Ishikawa (cell line): ENCODE results near the gene COL4A5.

Experiments
- CEBPB ChIP-seq: IDR thresholded peaks from 2 replicates; pipeline ENCODE4 v1.6.1; 2012
- CREB1 ChIP-seq: IDR thresholded peaks from 2 replicates; pipeline ENCODE4 v1.6.1; 2012; ENCODE audit warnings: low read depth
- EGR1 ChIP-seq: IDR thresholded peaks from 2 replicates; pipeline ENCODE4 v1.6.1; 2012
- EP300 ChIP-seq: IDR thresholded peaks from 2 replicates; pipeline ENCODE4 v1.6.1; 2012; ENCODE audit warnings: borderline replicate concordance
- FOXM1 ChIP-seq: IDR thresholded peaks from 2 replicates; pipeline ENCODE4 v1.6.1; 2012; ENCODE audit warnings: low read depth, borderline replicate concordance
- NFIC ChIP-seq: IDR thresholded peaks from 2 replicates; pipeline ENCODE4 v1.6.1; 2012
- RAD21 ChIP-seq: IDR thresholded peaks from 2 replicates; pipeline ENCODE4 v1.6.1; 2012; ENCODE audit warnings: low read depth
- TAF1 ChIP-seq: IDR thresholded peaks from 2 replicates; pipeline ENCODE4 v1.6.1; 2012; ENCODE audit warnings: low read depth, mild to moderate bottlenecking
- TCF12 ChIP-seq: IDR thresholded peaks from 2 replicates; pipeline ENCODE4 v1.6.1; 2012; ENCODE audit warnings: low read depth
- TEAD4 ChIP-seq: IDR thresholded peaks from 2 replicates; pipeline ENCODE4 v1.6.1; 2012
- YY1 ChIP-seq: IDR thresholded peaks from 2 replicates; pipeline ENCODE4 v1.6.1; 2012; ENCODE audit warnings: low read depth
- ZBTB7A ChIP-seq: IDR thresholded peaks from 2 replicates; pipeline ENCODE4 v1.6.1; 2012; ENCODE audit warnings: low read depth
- TF ChIP-seq, protein P1 (sequence below): IDR thresholded peaks from 2 replicates; pipeline ENCODE4 v1.6.1; 2012
- TF ChIP-seq, protein P2 (sequence below): IDR thresholded peaks from 2 replicates; pipeline ENCODE4 v1.6.1; 2012
- TF ChIP-seq, protein P3 (sequence below): IDR thresholded peaks from 2 replicates; pipeline ENCODE4 v1.6.1; 2012; ENCODE audit warnings: low read depth, mild to moderate bottlenecking

COL4A5 gene

DNA sequence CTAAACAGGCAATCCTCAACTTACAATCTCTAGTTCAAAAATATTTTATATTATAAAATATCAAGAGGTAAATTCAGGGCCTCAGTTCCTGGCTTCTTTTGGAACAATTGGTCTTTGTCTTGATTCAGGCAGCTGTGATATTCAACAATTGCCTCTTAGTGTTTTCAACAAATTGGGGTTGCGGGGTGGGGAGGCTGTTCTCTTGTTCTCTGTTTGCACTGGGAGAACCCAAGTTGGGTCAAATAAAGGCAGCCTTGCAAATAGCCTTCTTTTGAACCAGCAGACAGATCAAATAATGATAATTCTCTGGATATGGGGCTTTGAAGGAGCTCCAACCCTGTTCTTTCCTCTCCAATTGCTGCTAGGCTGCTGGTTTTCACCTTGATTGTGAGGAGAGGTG, 142.5 kb downstream of the COL4A5 start:
- TF ChIP-seq, protein P1, sequence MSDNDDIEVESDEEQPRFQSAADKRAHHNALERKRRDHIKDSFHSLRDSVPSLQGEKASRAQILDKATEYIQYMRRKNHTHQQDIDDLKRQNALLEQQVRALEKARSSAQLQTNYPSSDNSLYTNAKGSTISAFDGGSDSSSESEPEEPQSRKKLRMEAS: no peak
- TF ChIP-seq TCF12 (no peak), EP300 (no peak), ZBTB7A (no peak), CREB1 (no peak), TAF1 (no peak), RAD21 (no peak), EGR1 (no peak), TEAD4 (no peak), NFIC (no peak), YY1 (no peak), FOXM1 (no peak), CEBPB (no peak)
- TF ChIP-seq, protein P2, sequence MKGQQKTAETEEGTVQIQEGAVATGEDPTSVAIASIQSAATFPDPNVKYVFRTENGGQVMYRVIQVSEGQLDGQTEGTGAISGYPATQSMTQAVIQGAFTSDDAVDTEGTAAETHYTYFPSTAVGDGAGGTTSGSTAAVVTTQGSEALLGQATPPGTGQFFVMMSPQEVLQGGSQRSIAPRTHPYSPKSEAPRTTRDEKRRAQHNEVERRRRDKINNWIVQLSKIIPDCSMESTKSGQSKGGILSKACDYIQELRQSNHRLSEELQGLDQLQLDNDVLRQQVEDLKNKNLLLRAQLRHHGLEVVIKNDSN: no peak
- TF ChIP-seq, protein P3, sequence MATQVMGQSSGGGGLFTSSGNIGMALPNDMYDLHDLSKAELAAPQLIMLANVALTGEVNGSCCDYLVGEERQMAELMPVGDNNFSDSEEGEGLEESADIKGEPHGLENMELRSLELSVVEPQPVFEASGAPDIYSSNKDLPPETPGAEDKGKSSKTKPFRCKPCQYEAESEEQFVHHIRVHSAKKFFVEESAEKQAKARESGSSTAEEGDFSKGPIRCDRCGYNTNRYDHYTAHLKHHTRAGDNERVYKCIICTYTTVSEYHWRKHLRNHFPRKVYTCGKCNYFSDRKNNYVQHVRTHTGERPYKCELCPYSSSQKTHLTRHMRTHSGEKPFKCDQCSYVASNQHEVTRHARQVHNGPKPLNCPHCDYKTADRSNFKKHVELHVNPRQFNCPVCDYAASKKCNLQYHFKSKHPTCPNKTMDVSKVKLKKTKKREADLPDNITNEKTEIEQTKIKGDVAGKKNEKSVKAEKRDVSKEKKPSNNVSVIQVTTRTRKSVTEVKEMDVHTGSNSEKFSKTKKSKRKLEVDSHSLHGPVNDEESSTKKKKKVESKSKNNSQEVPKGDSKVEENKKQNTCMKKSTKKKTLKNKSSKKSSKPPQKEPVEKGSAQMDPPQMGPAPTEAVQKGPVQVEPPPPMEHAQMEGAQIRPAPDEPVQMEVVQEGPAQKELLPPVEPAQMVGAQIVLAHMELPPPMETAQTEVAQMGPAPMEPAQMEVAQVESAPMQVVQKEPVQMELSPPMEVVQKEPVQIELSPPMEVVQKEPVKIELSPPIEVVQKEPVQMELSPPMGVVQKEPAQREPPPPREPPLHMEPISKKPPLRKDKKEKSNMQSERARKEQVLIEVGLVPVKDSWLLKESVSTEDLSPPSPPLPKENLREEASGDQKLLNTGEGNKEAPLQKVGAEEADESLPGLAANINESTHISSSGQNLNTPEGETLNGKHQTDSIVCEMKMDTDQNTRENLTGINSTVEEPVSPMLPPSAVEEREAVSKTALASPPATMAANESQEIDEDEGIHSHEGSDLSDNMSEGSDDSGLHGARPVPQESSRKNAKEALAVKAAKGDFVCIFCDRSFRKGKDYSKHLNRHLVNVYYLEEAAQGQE: no peak

DNA sequence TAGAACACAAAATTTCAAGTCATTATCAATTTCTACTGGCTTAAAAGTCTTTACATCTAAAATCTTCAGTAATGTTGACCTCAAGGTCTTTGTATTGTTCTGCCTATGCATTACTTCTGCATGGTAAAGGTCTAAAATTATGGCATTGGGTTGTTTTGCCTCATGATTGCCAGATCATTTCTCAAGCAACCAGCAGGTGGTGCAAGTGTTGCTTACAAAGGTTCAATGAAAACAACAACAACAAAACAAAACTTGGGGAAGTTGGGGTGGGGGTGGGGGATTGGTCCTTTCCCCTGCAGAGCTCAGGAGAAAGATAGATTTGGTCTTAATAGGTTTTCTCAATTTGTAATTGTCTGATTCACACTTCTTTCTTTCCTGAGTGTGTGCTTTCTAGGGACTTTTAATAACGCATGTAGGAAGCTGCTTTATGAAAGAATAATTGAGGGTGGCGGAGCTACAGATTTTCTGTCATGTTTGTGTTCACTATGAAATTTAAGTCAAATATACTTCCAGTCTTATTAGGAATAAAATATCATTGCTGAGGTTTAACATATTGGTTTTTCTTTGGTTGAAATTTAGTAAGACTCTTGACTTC, 145.1 kb downstream of the COL4A5 start:
- TF ChIP-seq TAF1: no peak
- TF ChIP-seq TEAD4: no peak
- TF ChIP-seq EGR1: no peak
- TF ChIP-seq RAD21: peak; percentile 19; the same call in 1 of the 2 replicates
- no peak for TF ChIP-seq NFIC
- TF ChIP-seq ZBTB7A: no peak
- TF ChIP-seq FOXM1: no peak
- TF ChIP-seq TCF12: no peak
- TF ChIP-seq CEBPB: no peak

DNA sequence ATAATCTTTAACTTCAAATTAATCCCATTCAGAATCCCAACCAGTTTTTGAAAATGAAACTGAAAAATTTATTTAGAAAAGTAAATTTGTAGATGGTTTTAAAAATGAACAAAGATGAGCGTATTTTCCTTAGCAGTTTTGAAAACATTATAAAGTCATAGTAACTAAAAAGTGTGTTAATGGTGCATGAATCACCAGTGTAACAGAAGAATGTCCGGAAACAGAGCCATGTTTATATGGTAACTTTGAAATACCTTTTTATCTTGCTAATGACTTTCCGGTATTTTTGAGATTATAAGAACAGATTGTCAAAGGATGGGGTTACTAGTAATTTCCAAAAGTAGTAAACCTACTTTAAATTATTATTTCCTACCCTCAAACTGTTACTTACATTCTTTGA, 150.9 kb downstream of the COL4A5 start:
- TF ChIP-seq CREB1 (no peak), ZBTB7A (no peak), EP300 (no peak), CEBPB (no peak), EGR1 (no peak), YY1 (no peak), RAD21 (no peak), TEAD4 (no peak), TAF1 (no peak), NFIC (no peak), FOXM1 (no peak), TCF12 (no peak)
- TF ChIP-seq, protein P2: no peak
- TF ChIP-seq, protein P1: no peak
- TF ChIP-seq, protein P3: no peak

DNA sequence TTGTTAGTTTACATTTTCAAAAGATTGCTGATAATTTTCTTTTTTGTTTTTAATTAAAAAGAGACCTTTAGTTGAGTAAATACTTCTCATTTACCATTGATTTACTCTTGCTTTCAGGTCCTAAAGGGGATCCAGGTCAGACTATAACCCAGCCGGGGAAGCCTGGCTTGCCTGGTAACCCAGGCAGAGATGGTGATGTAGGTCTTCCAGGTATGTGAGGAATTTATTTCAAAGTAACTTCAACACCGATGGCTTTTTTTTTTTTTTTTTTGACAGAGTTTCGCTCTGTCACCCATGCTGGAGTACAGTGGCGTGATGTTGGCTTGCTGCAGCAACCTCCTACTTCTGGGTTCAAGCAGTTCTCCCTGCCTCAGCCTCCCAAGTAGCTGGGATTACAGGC, 161.6 kb downstream of the COL4A5 start:
- no peak for TF ChIP-seq YY1
- TF ChIP-seq, protein P3: no peak
- no peak for TF ChIP-seq FOXM1
- TF ChIP-seq CEBPB: no peak
- TF ChIP-seq, protein P1: no peak
- no peak for TF ChIP-seq NFIC
- no peak for TF ChIP-seq CREB1
- no peak for TF ChIP-seq ZBTB7A
- TF ChIP-seq EP300: no peak
- TF ChIP-seq TAF1: no peak
